ENCODE measurements around the gene CHST14.
A peak's percentile ranks its signal among the peaks of the same experiment; 100 is the strongest.

The CHST14 gene

GRCh38 chr15:40489274-40490175 is 18.7 kb downstream of the CHST14 start:
- no peak for DNase-seq (ENCODE audit: low spot score)

- no peak for DNase-seq (ENCODE audit: low spot score)
Observed at GRCh38 chr15:40493089-40493840, 22.5 kb downstream of the CHST14 start.

GRCh38 chr15:40495516-40495915 is 24.7 kb downstream of the CHST14 start:
- no peak for DNase-seq (ENCODE audit: low spot score)

- no peak for DNase-seq (ENCODE audit: low spot score)
Observed at GRCh38 chr15:40498418-40498817, 27.6 kb downstream of the CHST14 start.

- DNase-seq (ENCODE audit: low spot score) = no peak
Observed at GRCh38 chr15:40498891-40499290, 28.1 kb downstream of the CHST14 start.

- DNase-seq (ENCODE audit: low spot score) = no peak
Observed at GRCh38 chr15:40499931-40500330, 29.1 kb downstream of the CHST14 start.

- no peak for DNase-seq (ENCODE audit: low spot score)
Observed at GRCh38 chr15:40500568-40501330, 30.0 kb downstream of the CHST14 start.

- no peak for DNase-seq (ENCODE audit: low spot score)
Observed at GRCh38 chr15:40501487-40501886, 30.7 kb downstream of the CHST14 start.

GRCh38 chr15:40506964-40507571 is 36.3 kb downstream of the CHST14 start:
- peak; percentile 79 for DNase-seq (ENCODE audit: low spot score)

- DNase-seq (ENCODE audit: low spot score) = no peak
Observed at GRCh38 chr15:40508216-40508615, 37.4 kb downstream of the CHST14 start.

GRCh38 chr15:40510201-40510600 is 39.4 kb downstream of the CHST14 start:
- no peak for DNase-seq (ENCODE audit: low spot score)

- no peak for DNase-seq (ENCODE audit: low spot score)
Observed at GRCh38 chr15:40511093-40511471, 40.3 kb downstream of the CHST14 start.

- peak; percentile 73 for DNase-seq (ENCODE audit: low spot score)
Observed at GRCh38 chr15:40511472-40512133, 40.8 kb downstream of the CHST14 start.

- DNase-seq (ENCODE audit: low spot score) = no peak
Observed at GRCh38 chr15:40512440-40512839, 41.7 kb downstream of the CHST14 start.

GRCh38 chr15:40513609-40514008 is 42.8 kb downstream of the CHST14 start:
- no peak for DNase-seq (ENCODE audit: low spot score)

GRCh38 chr15:40516322-40516721 is 45.5 kb downstream of the CHST14 start:
- DNase-seq (ENCODE audit: low spot score) = no peak
